Vagina (tissue), 2 donors: Measurements from ENCODE around the gene MAN2A2.
"Not testable (repeated sequence)": the region's sequence is repeated elsewhere in the genome, so short reads cannot be mapped to it uniquely, and the experiment has no call there.

Source experiments
- CTCF ChIP-seq, 3 experiments: fragments of 450-650 bp in 2 of 3; fragments of 200-600 bp in 1 of 3; sonication (generic) in 1 of 3; IDR thresholded peaks; one replicate each; pipeline ENCODE4 v1.5.1; 2017 to 2019; ENCODE audit warnings: antibody characterized with exemption in 3 of 3, mild to moderate bottlenecking in 2 of 3, moderate library complexity in 2 of 3
- POLR2AphosphoS5 ChIP-seq, 2 donors: sonication (generic); formaldehyde crosslinking; IDR thresholded peaks; one replicate each; pipeline ENCODE4 v1.9.0; 2017; ENCODE audit warnings: antibody characterized with exemption in 2 of 2, mild to moderate bottlenecking in 2 of 2, low read depth in 1 of 2; ENCODE audit not compliant: insufficient read depth in 1 of 2

GRCh38 chr15:90909449-90909848 lies 6.3 kb downstream of the MAN2A2 start:
- TF ChIP-seq POLR2AphosphoS5 (IDR thresholded peaks at IDR 0.05; ENCODE audit: insufficient read depth in 1 of 2, low read depth in 1 of 2); CTCF (IDR thresholded peaks at IDR 0.05): not testable (repeated sequence)
